A673 (cell line): Measurements from ENCODE around the gene HSPA14. TPM values are rescaled to one million over a fixed set of nuclear protein-coding genes. Genes with fewer than 3 reads are reported as not detected.

Experiments used
- BruUV-seq: library from RNA; stranded (reverse); fragments of 400-500 nt; replicated peaks from 2 replicates; lab custom pipeline; 2021; lab: Mats Ljungman, UMichigan
- CTCF ChIA-PET: fragments of 300-600 bp; sonication (Branson Sonifier 250); formaldehyde crosslinking; loops from one replicate; lab custom pipeline; 2022; ENCODE audit warnings: antibody characterized with exemption; lab: Charles Lee
- POLR2A ChIA-PET: fragments of 300-600 bp; sonication (Branson Sonifier 250); formaldehyde crosslinking; loops from one replicate; lab custom pipeline; 2022; ENCODE audit warnings: antibody characterized with exemption; ENCODE audit not compliant: low non-redundant PET; lab: Charles Lee
- DNase-seq: peaks from one replicate; pipeline ENCODE4 v3.0.0-alpha.2; 2015; ENCODE audit warnings: low spot score
- H3K27ac ChIP-seq: fragments of 200-600 bp; sonication (generic); 2 replicates; pipeline ENCODE4 v1.5.1; 2016; ENCODE audit warnings: mixed run types, low read depth, mild to moderate bottlenecking, mixed read lengths, antibody characterized with exemption, low read length; ENCODE audit not compliant: poor library complexity, severe bottlenecking
- H3K27me3 ChIP-seq: fragments of 200-600 bp; sonication (generic); replicated peaks from 2 replicates; pipeline ENCODE4 v1.6.1; 2017; ENCODE audit warnings: mixed run types, low read depth, mild to moderate bottlenecking, mixed read lengths, antibody characterized with exemption, low read length; ENCODE audit not compliant: insufficient read depth, poor library complexity
- H3K36me3 ChIP-seq: fragments of 200-600 bp; sonication (generic); 2 replicates; pipeline ENCODE4 v1.6.1; 2016; ENCODE audit warnings: mixed run types, mild to moderate bottlenecking, mixed read lengths, antibody characterized with exemption, low read length; ENCODE audit not compliant: insufficient read depth, poor library complexity, severe bottlenecking
- H3K4me1 ChIP-seq: fragments of 200-600 bp; sonication (generic); 2 replicates; pipeline ENCODE4 v1.6.1; 2017; ENCODE audit warnings: mixed run types, mild to moderate bottlenecking, mixed read lengths, antibody characterized with exemption, low read length; ENCODE audit not compliant: insufficient read depth, poor library complexity, severe bottlenecking
- H3K4me3 ChIP-seq: fragments of 200-600 bp; sonication (generic); 2 replicates; pipeline ENCODE4 v1.5.1; 2016; ENCODE audit warnings: low read depth, mixed run types, mild to moderate bottlenecking, mixed read lengths, low read length; ENCODE audit not compliant: poor library complexity, severe bottlenecking
- H3K9me3 ChIP-seq: fragments of 200-600 bp; sonication (generic); 2 replicates; pipeline ENCODE4 v1.6.1; 2016; ENCODE audit warnings: mixed run types, low read depth, mild to moderate bottlenecking, mixed read lengths, antibody characterized with exemption, low read length; ENCODE audit not compliant: poor library complexity, severe bottlenecking
- CTCF ChIP-seq: fragments of 300-800, 200-600 bp; sonication (generic); conservative IDR thresholded peaks from 2 replicates; pipeline ENCODE4 v1.5.1; 2017; ENCODE audit warnings: low read depth, mild to moderate bottlenecking, antibody characterized with exemption, low read length, moderate library complexity, mixed read lengths
- EZH2 ChIP-seq: fragments of 200-600 bp; sonication (generic); IDR thresholded peaks from 2 replicates; pipeline ENCODE4 v1.6.1; 2017; ENCODE audit warnings: borderline replicate concordance, low read depth, mild to moderate bottlenecking, mixed read lengths, antibody characterized with exemption, low read length; ENCODE audit not compliant: poor library complexity, severe bottlenecking
- intact Hi-C: fragments of 100-400 bp; cut with micrococcal nuclease; formaldehyde crosslinking; loops from one replicate; pipeline ENCODE4 v1.10.0; 2022; ENCODE audit not compliant: unreplicated experiment
- total RNA-seq: library from RNA; stranded (reverse); gene quantifications from 2 replicates; pipeline ENCODE4 v1.2.3, GENCODE V29; 2021

Gene HSPA14
- total RNA-seq, 1 experiment from 2014 or later: 46.9 TPM

GRCh38 chr10:14873090-14873760 lies 35.1 kb downstream of the HSPA14 start:
- Histone ChIP-seq H3K27ac (no peak overlapping the region), H3K9me3 (no peaks in the 10 kb centered on the region), H3K27me3 (no peaks in the 10 kb centered on the region), H3K36me3 (peaks cover 32% of the 10 kb centered on the region), H3K4me1 (peaks cover 8% of the 10 kb centered on the region), H3K4me3 (no peak overlapping the region)
- DNase-seq: no peak
- ChIA-PET POLR2A (no interaction called here), CTCF (no interaction called here)
- TF ChIP-seq CTCF: no peak
- TF ChIP-seq EZH2: no peak
- intact Hi-C loops: no loop called here
- no TSS peak for BruUV-seq

- no TSS peak for BruUV-seq
- ChIA-PET CTCF (no interaction called here), POLR2A (no interaction called here)
- TF ChIP-seq CTCF (no peak), EZH2 (no peak)
- peaks cover 9% of the 10 kb centered on the region for H3K36me3 ChIP-seq
- no peak overlapping the region for H3K27ac ChIP-seq
- DNase-seq: no peak
- no peaks in the 10 kb centered on the region for H3K9me3 ChIP-seq
- no peak overlapping the region for H3K4me3 ChIP-seq
- no peaks in the 10 kb centered on the region for H3K27me3 ChIP-seq
- intact Hi-C loops: loop anchor here (5.0 kb wide), 1 partner anchor 76 kb away; the partner anchor contains the start of gene DCLRE1C
- H3K4me1 ChIP-seq: peaks cover 8% of the 10 kb centered on the region
Observed at GRCh38 chr10:14875941-14876340, 37.8 kb downstream of the HSPA14 start.

GRCh38 chr10:14876764-14877163 lies 38.7 kb downstream of the HSPA14 start:
- Histone ChIP-seq H3K36me3 (peaks cover under 1% of the 10 kb centered on the region), H3K27ac (no peak overlapping the region), H3K27me3 (no peaks in the 10 kb centered on the region), H3K4me1 (peaks cover 8% of the 10 kb centered on the region), H3K4me3 (peak overlapping the region; percentile 88), H3K9me3 (no peaks in the 10 kb centered on the region)
- no TSS peak for BruUV-seq
- TF ChIP-seq EZH2 (no peak), CTCF (no peak)
- no peak for DNase-seq
- ChIA-PET CTCF (no interaction called here), POLR2A (no interaction called here)
- intact Hi-C loops: loop anchor here (5.0 kb wide), 1 partner anchor 76 kb away; the partner anchor contains the start of gene DCLRE1C
